Liver (tissue), 9 donors: Measurements from ENCODE around the gene UBASH3B. TPM values are rescaled to one million over a fixed set of nuclear protein-coding genes. Genes with fewer than 3 reads are reported as not detected.

ENCODE experiments used
- DNase-seq: peaks from one replicate; pipeline ENCODE4 v3.0.0-alpha.2; 2017; ENCODE audit warnings: low spot score
- H3K27ac ChIP-seq, 2 donors: one replicate each; pipeline ENCODE4 v1.7.0; 2013; ENCODE audit warnings: inconsistent platforms in 2 of 2, low read length in 2 of 2, control low read depth in 1 of 2, low read depth in 1 of 2, mild to moderate bottlenecking in 1 of 2
- H3K27me3 ChIP-seq, 4 donors: one replicate each; pipeline versions ENCODE4 v1.6.1 to v1.7.0; 2013; ENCODE audit warnings: low read length in 3 of 4, inconsistent platforms in 1 of 4, mild to moderate bottlenecking in 1 of 4, moderate library complexity in 1 of 4; ENCODE audit not compliant: control insufficient read depth in 4 of 4, insufficient read depth in 4 of 4
- H3K36me3 ChIP-seq, 4 donors: one replicate each; pipeline versions ENCODE4 v1.6.1 to v1.7.0; 2013; ENCODE audit warnings: low read length in 3 of 4, mild to moderate bottlenecking in 3 of 4, low read depth in 1 of 4, moderate library complexity in 1 of 4; ENCODE audit not compliant: control insufficient read depth in 4 of 4, insufficient read depth in 3 of 4
- H3K4me1 ChIP-seq, 4 donors: one replicate each; pipeline versions ENCODE4 v1.6.1 to v1.7.0; 2013; ENCODE audit warnings: low read length in 3 of 4, mild to moderate bottlenecking in 3 of 4, moderate library complexity in 1 of 4; ENCODE audit not compliant: control insufficient read depth in 4 of 4, insufficient read depth in 4 of 4
- H3K4me3 ChIP-seq, 3 donors: one replicate each; pipeline versions ENCODE4 v1.6.1 to v1.7.0; 2013; ENCODE audit warnings: low read length in 3 of 3, control low read depth in 1 of 3, low read depth in 1 of 3, mild to moderate bottlenecking in 1 of 3
- H3K9ac ChIP-seq, 2 donors: one replicate each; pipeline ENCODE4 v1.7.0; 2013; ENCODE audit warnings: low read length in 2 of 2, mild to moderate bottlenecking in 2 of 2, moderate library complexity in 2 of 2, control low read depth in 1 of 2, low read depth in 1 of 2
- H3K9me3 ChIP-seq, 4 donors: one replicate each; pipeline versions ENCODE4 v1.6.1 to v1.7.0; 2013; ENCODE audit warnings: low read length in 3 of 4; ENCODE audit not compliant: control insufficient read depth in 4 of 4
- ATF3 ChIP-seq: IDR thresholded peaks from 2 replicates; pipeline ENCODE4 v1.6.1; 2016; ENCODE audit warnings: antibody characterized with exemption
- CTCF ChIP-seq: fragments of 150-350 bp; IDR thresholded peaks from 2 replicates; pipeline ENCODE4 v1.5.1; 2017; ENCODE audit warnings: improper control_type of control experiment, low read depth, low read length; ENCODE audit not compliant: missing input control
- EGR1 ChIP-seq, 2 donors: IDR thresholded peaks; 2 replicates each; pipeline ENCODE4 v1.6.1; 2016 to 2018; ENCODE audit warnings: antibody characterized with exemption in 2 of 2, low read depth in 2 of 2
- FOXA1 ChIP-seq: IDR thresholded peaks from 2 replicates; pipeline ENCODE4 v1.6.1; 2016; ENCODE audit warnings: antibody characterized with exemption
- FOXA2 ChIP-seq: IDR thresholded peaks from 2 replicates; pipeline ENCODE4 v1.6.1; 2016; ENCODE audit warnings: antibody characterized with exemption
- GABPA ChIP-seq, 2 donors: IDR thresholded peaks in 1 of 2; conservative IDR thresholded peaks in 1 of 2; 2 replicates each; pipeline ENCODE4 v1.6.1; 2016; ENCODE audit warnings: antibody characterized with exemption in 2 of 2, mild to moderate bottlenecking in 1 of 2, moderate library complexity in 1 of 2
- HNF4A ChIP-seq, 2 donors: conservative IDR thresholded peaks; 2 replicates each; pipeline ENCODE4 v1.6.1; 2016; ENCODE audit warnings: antibody characterized with exemption in 2 of 2, mild to moderate bottlenecking in 2 of 2
- HNF4G ChIP-seq: IDR thresholded peaks from 2 replicates; pipeline ENCODE4 v1.6.1; 2016; ENCODE audit warnings: antibody characterized with exemption
- JUND ChIP-seq, 2 donors: IDR thresholded peaks; 2 replicates each; pipeline ENCODE4 v1.6.1; 2016; ENCODE audit warnings: antibody characterized with exemption in 2 of 2
- MAX ChIP-seq: IDR thresholded peaks from 2 replicates; pipeline ENCODE4 v1.6.1; 2016; ENCODE audit warnings: antibody characterized with exemption
- NR2F2 ChIP-seq: IDR thresholded peaks from 2 replicates; pipeline ENCODE4 v1.6.1; 2016; ENCODE audit warnings: antibody characterized with exemption
- RAD21 ChIP-seq, 2 donors: IDR thresholded peaks; 2 replicates each; pipeline ENCODE4 v1.6.1; 2016; ENCODE audit warnings: antibody characterized with exemption in 2 of 2, mild to moderate bottlenecking in 2 of 2
- RXRA ChIP-seq, 2 donors: IDR thresholded peaks; 2 replicates each; pipeline ENCODE4 v1.6.1; 2017 to 2018; ENCODE audit warnings: antibody characterized with exemption in 2 of 2, mild to moderate bottlenecking in 1 of 2
- SP1 ChIP-seq: IDR thresholded peaks from 2 replicates; pipeline ENCODE4 v1.6.1; 2018; ENCODE audit warnings: antibody characterized with exemption, mild to moderate bottlenecking
- TAF1 ChIP-seq: conservative IDR thresholded peaks from 2 replicates; pipeline ENCODE4 v1.6.1; 2016; ENCODE audit warnings: antibody characterized with exemption, mild to moderate bottlenecking
- YY1 ChIP-seq: IDR thresholded peaks from 2 replicates; pipeline ENCODE4 v1.6.1; 2016; ENCODE audit warnings: antibody characterized with exemption, mild to moderate bottlenecking
- ZBTB33 ChIP-seq: IDR thresholded peaks from 2 replicates; pipeline ENCODE4 v1.6.1; 2016; ENCODE audit warnings: antibody characterized with exemption
- WGBS: extraction: QIAGEN DNeasy Blood & Tissue Kit; methylation state at CpG from one replicate; pipeline ENCODE4 v1.1.7; 2013; 5-methylcytosine and 5-hydroxymethylcytosine counted together
- polyA plus RNA-seq, 2 donors: library from polyadenylated mRNA; stranded (reverse) in 1 of 2; unstranded in 1 of 2; fragments of 200-250 nt in 1 of 2; fragments of >200 nt in 1 of 2; fragmentation: Nextera tagmentation in 1 of 2; extraction: Ambion mirVana in 1 of 2; gene quantifications; one replicate each; pipeline versions ENCODE4 v1.2.1 to v1.2.3, GENCODE V29; 2013 to 2015
- total RNA-seq, 2 donors: library from RNA; depleted of rRNA; stranded (reverse); fragments of >200 nt; gene quantifications; one replicate each; pipeline ENCODE4 v1.2.3, GENCODE V29; 2014
- donor health status: healthy.
- donor health status: healthy.
- donor health status: healthy.
- donor health status: healthy.
- donor health status: healthy.

UBASH3B gene
- total and polyA plus RNA-seq, 4 donors, result 0.48 to 5.5 (median 2.5) TPM

GRCh38 chr11:122732342-122733315, 77.1 kb downstream of the UBASH3B start:
- H3K36me3 ChIP-seq, result no peaks in the 10 kb centered on the region
- 63% methylated on average over 8 of the region's 8 CpGs for WGBS
- peaks cover 0 to 4% (median 0%) of the 10 kb centered on the region in 4 donors for H3K27me3 ChIP-seq
- H3K4me3 ChIP-seq, result no peak overlapping the region
- H3K27ac ChIP-seq, result no peak overlapping the region
- peaks cover 0 to 3% (median 1%) of the 10 kb centered on the region in 4 donors for H3K4me1 ChIP-seq
- DNase-seq, result no peak
- no peaks in the 10 kb centered on the region for H3K9me3 ChIP-seq
- no peak for TF ChIP-seq HNF4G
- no peak for TF ChIP-seq EGR1 (IDR thresholded peaks at IDR 0.05; ENCODE audit: low read depth in 2 of 2)
- no peak for TF ChIP-seq SP1
- TF ChIP-seq ZBTB33, result no peak
- no peak for TF ChIP-seq YY1
- TF ChIP-seq MAX, result no peak
- no peak for TF ChIP-seq RAD21 (IDR thresholded peaks at IDR 0.05)
- no peak for TF ChIP-seq FOXA2
- TF ChIP-seq ATF3, result no peak
- no peak for TF ChIP-seq HNF4A (conservative IDR thresholded peaks at IDR 0.05)
- no peak for TF ChIP-seq TAF1
- TF ChIP-seq GABPA (IDR thresholded peaks at IDR 0.05 in 1 of 2, conservative IDR thresholded peaks at IDR 0.05 in 1 of 2), result no peak
- TF ChIP-seq FOXA1, result no peak
- TF ChIP-seq NR2F2, result no peak
- TF ChIP-seq RXRA (IDR thresholded peaks at IDR 0.05), result no peak
- TF ChIP-seq JUND (IDR thresholded peaks at IDR 0.05), result no peak
- no peak overlapping the region for H3K9ac ChIP-seq

GRCh38 chr11:122733318-122733717, 77.8 kb downstream of the UBASH3B start:
- H3K27me3 ChIP-seq, result peaks cover 0 to 4% (median 0%) of the 10 kb centered on the region in 4 donors

More at GRCh38 chr11:122733318-122733717, 77.8 kb downstream of the UBASH3B start:
- Histone ChIP-seq H3K27ac (no peak overlapping the region), H3K9ac (no peak overlapping the region), H3K4me1 (peaks cover 0 to 3% (median 1%) of the 10 kb centered on the region in 4 donors), H3K9me3 (no peaks in the 10 kb centered on the region), H3K36me3 (no peaks in the 10 kb centered on the region), H3K4me3 (no peak overlapping the region)
- no peak for DNase-seq
- WGBS, result 50% methylated on average over 4 of the region's 4 CpGs
- TF ChIP-seq CTCF, result no peak
- no peak for TF ChIP-seq FOXA2
- no peak for TF ChIP-seq ATF3
